ENCODE measurements around the gene TWNK.

Gene TWNK

DNA sequence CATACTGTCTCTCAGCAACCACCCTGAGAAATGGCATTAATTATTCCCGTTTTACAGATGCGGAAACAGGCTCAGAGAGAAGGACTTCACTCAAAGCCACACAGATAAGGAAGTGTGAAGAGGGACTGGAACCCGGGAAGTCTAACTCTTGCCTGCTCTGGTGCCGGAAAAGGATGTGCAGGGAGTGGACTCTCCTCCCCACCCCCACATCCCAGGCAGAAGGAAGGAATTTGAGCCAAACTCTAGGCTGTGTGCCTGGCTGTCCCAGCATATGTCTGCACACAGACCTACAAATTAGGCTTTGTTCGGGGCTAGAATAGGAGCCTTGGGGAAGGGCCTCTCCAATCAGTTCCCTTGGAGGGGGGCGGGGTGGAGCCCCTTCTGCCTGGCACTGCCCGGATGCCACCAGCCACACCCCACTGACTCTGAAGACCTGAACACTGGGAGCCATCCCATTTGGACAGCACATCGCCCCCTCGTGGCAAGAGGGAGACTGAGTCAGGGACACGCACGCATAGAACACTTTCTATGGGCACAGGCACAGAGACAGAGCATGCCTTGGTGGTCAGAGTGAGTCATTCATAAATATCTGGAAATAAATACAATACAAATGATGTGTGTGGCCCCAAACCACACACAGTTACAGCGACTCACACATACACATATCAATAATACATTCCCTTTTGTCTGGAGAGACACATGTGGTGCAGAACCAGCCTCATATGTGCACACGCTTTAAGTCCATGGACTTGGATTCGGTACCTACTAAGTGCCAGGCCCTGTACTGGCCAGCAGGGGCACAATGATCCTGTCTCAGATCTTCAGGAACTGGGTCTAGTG, 25.4 kb downstream of the TWNK start:
- no peak overlapping the region for H3K4me3 ChIP-seq (ENCODE audit: low read depth in 1 of 2, low read length in 2 of 2)
- no peak overlapping the region for H3K9ac ChIP-seq (ENCODE audit: low read depth, low read length)
- no peaks in the 10 kb centered on the region for H3K79me2 ChIP-seq (ENCODE audit: insufficient read depth, low read length)
- no peaks in the 10 kb centered on the region for H3K9me3 ChIP-seq (ENCODE audit: insufficient read depth, low read length, severe bottlenecking)
- DNase-seq (peak; percentile 78), ATAC-seq (ENCODE audit: insufficient read depth, low read depth) (peak; percentile 91)
- H3K27me3 ChIP-seq (ENCODE audit: insufficient read depth, low read length, poor library complexity), result no peaks in the 10 kb centered on the region
- H2AFZ ChIP-seq (ENCODE audit: low read depth, low read length), result no peak overlapping the region; the same call in 1 of the 2 replicates
- H3K4me2 ChIP-seq (ENCODE audit: insufficient read depth, low read length), result no peak overlapping the region
- no peaks in the 10 kb centered on the region for H3K36me3 ChIP-seq (ENCODE audit: insufficient read depth, low read length)
- H3K4me1 ChIP-seq (ENCODE audit: insufficient read depth, low read length), result peaks cover 7% of the 10 kb centered on the region; the same call in 1 of the 2 replicates
- TF ChIP-seq EZH2 (IDR thresholded peaks at IDR 0.05; ENCODE audit: borderline replicate concordance, low read depth, low read length, severe bottlenecking), result no peak
- TF ChIP-seq, protein P1, sequence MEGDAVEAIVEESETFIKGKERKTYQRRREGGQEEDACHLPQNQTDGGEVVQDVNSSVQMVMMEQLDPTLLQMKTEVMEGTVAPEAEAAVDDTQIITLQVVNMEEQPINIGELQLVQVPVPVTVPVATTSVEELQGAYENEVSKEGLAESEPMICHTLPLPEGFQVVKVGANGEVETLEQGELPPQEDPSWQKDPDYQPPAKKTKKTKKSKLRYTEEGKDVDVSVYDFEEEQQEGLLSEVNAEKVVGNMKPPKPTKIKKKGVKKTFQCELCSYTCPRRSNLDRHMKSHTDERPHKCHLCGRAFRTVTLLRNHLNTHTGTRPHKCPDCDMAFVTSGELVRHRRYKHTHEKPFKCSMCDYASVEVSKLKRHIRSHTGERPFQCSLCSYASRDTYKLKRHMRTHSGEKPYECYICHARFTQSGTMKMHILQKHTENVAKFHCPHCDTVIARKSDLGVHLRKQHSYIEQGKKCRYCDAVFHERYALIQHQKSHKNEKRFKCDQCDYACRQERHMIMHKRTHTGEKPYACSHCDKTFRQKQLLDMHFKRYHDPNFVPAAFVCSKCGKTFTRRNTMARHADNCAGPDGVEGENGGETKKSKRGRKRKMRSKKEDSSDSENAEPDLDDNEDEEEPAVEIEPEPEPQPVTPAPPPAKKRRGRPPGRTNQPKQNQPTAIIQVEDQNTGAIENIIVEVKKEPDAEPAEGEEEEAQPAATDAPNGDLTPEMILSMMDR (IDR thresholded peaks at IDR 0.05; ENCODE audit: borderline replicate concordance, extremely low read depth, low read length, poor library complexity, severe bottlenecking), result peak; percentile 89
- peaks cover 7% of the 10 kb centered on the region for H4K20me1 ChIP-seq (ENCODE audit: insufficient read depth, low read length)
- H3K27ac ChIP-seq (ENCODE audit: low read length), result no peak overlapping the region

DNA sequence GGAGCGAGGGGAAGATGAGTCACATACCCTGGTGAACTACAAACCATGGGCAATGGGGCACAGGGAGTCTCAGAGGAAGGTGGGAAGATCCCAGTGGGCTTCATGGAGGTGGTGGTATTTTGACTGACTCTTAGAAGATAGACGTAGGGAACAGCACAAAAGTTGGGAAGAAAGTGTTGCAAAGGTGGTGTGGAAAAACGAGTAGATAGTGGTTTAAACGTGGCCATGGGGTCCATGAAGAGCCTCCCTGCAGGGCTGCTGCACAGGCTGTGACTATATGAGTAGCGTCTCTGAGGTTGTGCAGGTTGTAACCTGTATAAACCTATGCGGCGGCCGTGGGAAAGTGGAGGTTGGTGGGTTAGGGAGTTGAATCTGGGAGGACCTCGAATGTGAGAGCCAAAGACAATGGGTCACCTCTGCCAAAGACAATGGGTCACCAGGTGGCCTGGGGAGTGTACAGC, 26.1 kb downstream of the TWNK start:
- no peak for TF ChIP-seq EZH2 (IDR thresholded peaks at IDR 0.05; ENCODE audit: borderline replicate concordance, low read depth, low read length, severe bottlenecking)
- TF ChIP-seq, protein P1 (IDR thresholded peaks at IDR 0.05; ENCODE audit: borderline replicate concordance, extremely low read depth, low read length, poor library complexity, severe bottlenecking), result no peak
- Histone ChIP-seq H3K27me3 (ENCODE audit: insufficient read depth, low read length, poor library complexity) (no peaks in the 10 kb centered on the region), H3K4me1 (ENCODE audit: insufficient read depth, low read length) (peaks cover 7% of the 10 kb centered on the region; the same call in 1 of the 2 replicates), H3K9ac (ENCODE audit: low read depth, low read length) (no peak overlapping the region), H3K27ac (ENCODE audit: low read length) (no peak overlapping the region), H3K4me3 (ENCODE audit: low read depth in 1 of 2, low read length in 2 of 2) (no peak overlapping the region), H2AFZ (ENCODE audit: low read depth, low read length) (no peak overlapping the region; the same call in 1 of the 2 replicates), H3K36me3 (ENCODE audit: insufficient read depth, low read length) (no peaks in the 10 kb centered on the region), H4K20me1 (ENCODE audit: insufficient read depth, low read length) (peaks cover 7% of the 10 kb centered on the region), H3K4me2 (ENCODE audit: insufficient read depth, low read length) (no peak overlapping the region), H3K9me3 (ENCODE audit: insufficient read depth, low read length, severe bottlenecking) (no peaks in the 10 kb centered on the region), H3K79me2 (ENCODE audit: insufficient read depth, low read length) (no peaks in the 10 kb centered on the region)
- ATAC-seq (ENCODE audit: insufficient read depth, low read depth), result no peak
- no peak for DNase-seq

DNA sequence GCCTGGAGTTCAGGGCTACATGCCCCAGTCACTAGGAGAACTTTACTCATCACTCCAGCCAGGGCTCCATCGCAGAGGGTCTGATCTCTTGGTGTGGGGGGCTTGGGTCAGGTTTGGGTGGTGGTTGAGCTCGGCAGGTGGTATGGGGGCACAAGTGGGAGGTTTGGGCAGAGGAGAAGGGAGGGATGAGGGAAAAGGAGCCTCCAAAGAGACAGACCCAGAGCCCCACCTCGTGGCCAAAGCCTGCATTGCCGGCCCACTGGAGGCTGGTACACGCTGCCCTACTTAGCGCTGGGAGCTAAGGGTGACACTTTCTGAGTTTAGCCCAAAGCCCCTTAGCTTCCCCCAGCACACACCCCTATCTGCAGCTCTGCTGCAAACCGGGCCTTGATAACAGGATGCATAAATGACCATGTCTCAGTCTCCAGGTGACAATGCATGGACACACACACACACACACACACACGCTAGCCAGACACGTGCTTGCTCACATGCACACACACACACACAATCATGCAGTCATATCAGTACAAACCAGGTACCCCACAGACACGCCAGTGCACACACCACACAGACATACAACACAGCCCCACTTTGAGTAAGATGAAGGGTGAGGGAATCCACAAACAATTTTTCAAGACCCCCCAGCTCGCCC, 27.0 kb downstream of the TWNK start:
- peak; percentile 77 for DNase-seq
- Histone ChIP-seq H3K4me2 (ENCODE audit: insufficient read depth, low read length) (no peak overlapping the region), H2AFZ (ENCODE audit: low read depth, low read length) (no peak overlapping the region; the same call in 1 of the 2 replicates)

More for the DNA sequence above, 27.0 kb downstream of the TWNK start:
- Histone ChIP-seq H3K9me3 (ENCODE audit: insufficient read depth, low read length, severe bottlenecking) (no peaks in the 10 kb centered on the region), H3K27me3 (ENCODE audit: insufficient read depth, low read length, poor library complexity) (peaks cover 4% of the 10 kb centered on the region), H3K27ac (ENCODE audit: low read length) (no peak overlapping the region), H3K36me3 (ENCODE audit: insufficient read depth, low read length) (no peaks in the 10 kb centered on the region), H3K9ac (ENCODE audit: low read depth, low read length) (no peak overlapping the region), H3K4me1 (ENCODE audit: insufficient read depth, low read length) (peaks cover 7% of the 10 kb centered on the region; the same call in 1 of the 2 replicates), H4K20me1 (ENCODE audit: insufficient read depth, low read length) (peaks cover 7% of the 10 kb centered on the region), H3K4me3 (ENCODE audit: low read depth in 1 of 2, low read length in 2 of 2) (no peak overlapping the region), H3K79me2 (ENCODE audit: insufficient read depth, low read length) (no peaks in the 10 kb centered on the region)
- no peak for TF ChIP-seq EZH2 (IDR thresholded peaks at IDR 0.05; ENCODE audit: borderline replicate concordance, low read depth, low read length, severe bottlenecking)
- TF ChIP-seq, protein P1 (IDR thresholded peaks at IDR 0.05; ENCODE audit: borderline replicate concordance, extremely low read depth, low read length, poor library complexity, severe bottlenecking), result peak; percentile 92
- peak; percentile 73 for ATAC-seq (ENCODE audit: insufficient read depth, low read depth)

Measured in DND-41 (cell line).